ENCODE results near the gene PRKN. TPM values are rescaled to one million over a fixed set of nuclear protein-coding genes. Genes with fewer than 3 reads are reported as not detected.

Gene PRKN
- total and polyA plus RNA-seq, 2 experiments from 2014 or later: 0.10 to 0.84 TPM

DNA sequence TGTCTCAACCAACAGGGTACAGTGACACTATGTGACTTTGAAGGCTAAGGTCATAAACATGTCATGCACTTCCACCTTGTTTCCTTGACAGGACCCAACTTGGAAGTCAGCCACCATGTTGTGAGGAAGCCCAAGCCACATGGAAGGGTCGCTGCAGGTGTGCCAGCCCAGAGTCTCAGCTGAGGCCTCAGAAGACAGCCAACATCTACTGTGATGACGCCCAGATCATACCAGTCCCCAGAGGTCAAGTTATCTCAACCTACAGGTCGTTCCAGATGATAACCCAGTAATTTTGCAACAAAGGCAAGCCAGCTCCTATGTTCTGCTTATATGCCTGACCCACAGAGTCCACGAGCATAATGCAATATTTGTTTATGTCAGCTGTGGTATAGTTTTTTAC is 1077.7 kb downstream of the PRKN start:
- H3K27me3 ChIP-seq (ENCODE audit: insufficient read depth): no peaks in the 10 kb centered on the region
- H3K27ac ChIP-seq (ENCODE audit: low read depth): no peak overlapping the region
- H3K4me3 ChIP-seq: no peak overlapping the region
- H3K4me2 ChIP-seq: no peak overlapping the region
- H3K9me3 Mint-ChIP-seq: no peaks in the 10 kb centered on the region
- H3K79me2 ChIP-seq (replicated peaks; ENCODE audit: insufficient read depth): no peaks in the 10 kb centered on the region
- peaks cover 4% of the 10 kb centered on the region for H3K27me3 Mint-ChIP-seq (ENCODE audit: insufficient read depth, low read depth, poor library complexity)
- no peak for TF ChIP-seq EZH2phosphoT487 (IDR thresholded peaks at IDR 0.05; ENCODE audit: unreplicated experiment)
- no peak for TF ChIP-seq STAT1 (IDR thresholded peaks at IDR 0.05; ENCODE audit: unreplicated experiment)
- TF ChIP-seq ZNF462 (CRISPR knock-in tag; IDR thresholded peaks at IDR 0.05): no peak
- no peak for TF ChIP-seq EZH2 (IDR thresholded peaks at IDR 0.05; ENCODE audit: low read depth, unreplicated experiment)
- no peak for TF ChIP-seq REST (IDR thresholded peaks at IDR 0.05; ENCODE audit: unreplicated experiment)
- no peaks in the 10 kb centered on the region for H4K20me1 ChIP-seq (replicated peaks; ENCODE audit: insufficient read depth)
- no peaks in the 10 kb centered on the region for H3K36me3 ChIP-seq (ENCODE audit: insufficient read depth)
- no peak overlapping the region for H2AFZ ChIP-seq
- H3F3A ChIP-seq (replicated peaks; ENCODE audit: low read depth): no peaks in the 10 kb centered on the region
- no peak overlapping the region for H3K4me3 Mint-ChIP-seq
- DNase-seq (ENCODE audit: low spot score) (no peak), ATAC-seq (no peak)
- H3K9me2 ChIP-seq (ENCODE audit: insufficient read depth): no peaks in the 10 kb centered on the region; the same call in 1 of the 2 replicates
- H3K36me3 Mint-ChIP-seq (ENCODE audit: low read depth): no peaks in the 10 kb centered on the region
- no peaks in the 10 kb centered on the region for H3K4me1 ChIP-seq (ENCODE audit: insufficient read depth)
- H3K27ac Mint-ChIP-seq: no peak overlapping the region
- no peaks in the 10 kb centered on the region for H3K4me1 Mint-ChIP-seq

All from GM23338 (cell line).